Fibroblast of lung (primary cell): ENCODE data around the gene MAEL. TPM values are rescaled to one million over a fixed set of nuclear protein-coding genes. Genes with fewer than 3 reads are reported as not detected.

Experiments
- DNase-seq, 2 donors: peaks; one replicate each; pipeline versions ENCODE4 v3.0.0 to v3.0.0-alpha.2; 2010; ENCODE audit warnings: low read depth in 2 of 2
- H2AFZ ChIP-seq: 2 replicates; pipeline ENCODE4 v1.5.1; 2012; ENCODE audit warnings: low read length, control low read depth, inconsistent platforms
- H3K27ac ChIP-seq: 2 replicates; pipeline ENCODE4 v1.5.1; 2011; ENCODE audit warnings: low read length, control low read depth; ENCODE audit not compliant: insufficient read depth
- H3K27me3 ChIP-seq: 2 replicates; pipeline ENCODE4 v1.5.1; 2011; ENCODE audit warnings: mild to moderate bottlenecking, low read length; ENCODE audit not compliant: control insufficient read depth, insufficient read depth
- H3K36me3 ChIP-seq: 2 replicates; pipeline ENCODE4 v1.5.1; 2011; ENCODE audit warnings: low read length; ENCODE audit not compliant: control insufficient read depth, insufficient read depth
- H3K4me1 ChIP-seq: 2 replicates; pipeline ENCODE4 v1.5.1; 2011; ENCODE audit warnings: low read length; ENCODE audit not compliant: control insufficient read depth, insufficient read depth; ENCODE audit errors: extremely low read depth
- H3K4me2 ChIP-seq: 2 replicates; pipeline ENCODE4 v1.5.1; 2011; ENCODE audit warnings: low read length, control low read depth; ENCODE audit not compliant: insufficient read depth; ENCODE audit errors: extremely low read depth
- H3K4me3 ChIP-seq, 4 experiments: fragments of 200-600 bp in 1 of 4; sonication (generic) in 1 of 4; replicated peaks in 1 of 4; 2 replicates each; pipeline ENCODE4 v1.5.1; 2011 to 2016; ENCODE audit warnings: low read length in 4 of 4, low read depth in 3 of 4, mild to moderate bottlenecking in 3 of 4, control low read depth in 2 of 4, inconsistent platforms in 1 of 4, mixed read lengths in 1 of 4; ENCODE audit not compliant: insufficient read depth in 1 of 4; ENCODE audit errors: control extremely low read depth in 1 of 4
- H3K79me2 ChIP-seq: 2 replicates; pipeline ENCODE4 v1.5.1; 2012; ENCODE audit warnings: mild to moderate bottlenecking, low read length, inconsistent platforms; ENCODE audit not compliant: control insufficient read depth, insufficient read depth
- H3K9ac ChIP-seq: 2 replicates; pipeline ENCODE4 v1.5.1; 2011; ENCODE audit warnings: mild to moderate bottlenecking, low read length, control low read depth; ENCODE audit not compliant: insufficient read depth
- H3K9me3 ChIP-seq: 2 replicates; pipeline ENCODE4 v1.5.1; 2012; ENCODE audit warnings: low read depth, low read length; ENCODE audit not compliant: control insufficient read depth, insufficient read depth
- H4K20me1 ChIP-seq: 2 replicates; pipeline ENCODE4 v1.5.1; 2011; ENCODE audit warnings: low read length; ENCODE audit not compliant: control insufficient read depth, insufficient read depth; ENCODE audit errors: extremely low read depth
- EZH2 ChIP-seq: IDR thresholded peaks from 2 replicates; pipeline ENCODE4 v1.5.1; 2012; ENCODE audit warnings: low read length, control low read depth, mild to moderate bottlenecking; ENCODE audit errors: missing control alignments
- polyA plus RNA-seq, 2 donors: library from polyadenylated mRNA; depleted of rRNA in 1 of 2; stranded (reverse) in 1 of 2; unstranded in 1 of 2; fragments of >200 nt; gene quantifications; 2 replicates each; pipeline ENCODE4 v1.2.1, GENCODE V29; 2011 to 2012; ENCODE audit warnings: missing spikeins in 1 of 2
- total RNA-seq: library from RNA; depleted of rRNA; stranded (reverse); fragments of >200 nt; gene quantifications from 2 replicates; pipeline ENCODE4 v1.2.1, GENCODE V29; 2014
- TF ChIP-seq, protein P1 (sequence below), 2 donors: IDR thresholded peaks in 1 of 2; conservative IDR thresholded peaks in 1 of 2; 1 replicate in 1 of 2; 2 replicates in 1 of 2; pipeline ENCODE4 v1.5.1; 2011 to 2012; ENCODE audit warnings: low read length in 2 of 2, control low read depth in 1 of 2, inconsistent platforms in 1 of 2, low read depth in 1 of 2, mild to moderate bottlenecking in 1 of 2

MAEL gene
- total and polyA plus RNA-seq, 2 donors (not counting 1 experiment from before 2014, with no cell fraction given): not detected

- Histone ChIP-seq H3K36me3 (no peaks in the 10 kb centered on the region), H3K27me3 (no peaks in the 10 kb centered on the region), H4K20me1 (no peaks in the 10 kb centered on the region), H3K9ac (no peak overlapping the region), H3K79me2 (no peaks in the 10 kb centered on the region), H3K4me3 (no peak overlapping the region), H3K4me2 (no peak overlapping the region), H2AFZ (no peak overlapping the region), H3K9me3 (no peaks in the 10 kb centered on the region), H3K27ac (no peak overlapping the region), H3K4me1 (no peaks in the 10 kb centered on the region)
- TF ChIP-seq, protein P1, sequence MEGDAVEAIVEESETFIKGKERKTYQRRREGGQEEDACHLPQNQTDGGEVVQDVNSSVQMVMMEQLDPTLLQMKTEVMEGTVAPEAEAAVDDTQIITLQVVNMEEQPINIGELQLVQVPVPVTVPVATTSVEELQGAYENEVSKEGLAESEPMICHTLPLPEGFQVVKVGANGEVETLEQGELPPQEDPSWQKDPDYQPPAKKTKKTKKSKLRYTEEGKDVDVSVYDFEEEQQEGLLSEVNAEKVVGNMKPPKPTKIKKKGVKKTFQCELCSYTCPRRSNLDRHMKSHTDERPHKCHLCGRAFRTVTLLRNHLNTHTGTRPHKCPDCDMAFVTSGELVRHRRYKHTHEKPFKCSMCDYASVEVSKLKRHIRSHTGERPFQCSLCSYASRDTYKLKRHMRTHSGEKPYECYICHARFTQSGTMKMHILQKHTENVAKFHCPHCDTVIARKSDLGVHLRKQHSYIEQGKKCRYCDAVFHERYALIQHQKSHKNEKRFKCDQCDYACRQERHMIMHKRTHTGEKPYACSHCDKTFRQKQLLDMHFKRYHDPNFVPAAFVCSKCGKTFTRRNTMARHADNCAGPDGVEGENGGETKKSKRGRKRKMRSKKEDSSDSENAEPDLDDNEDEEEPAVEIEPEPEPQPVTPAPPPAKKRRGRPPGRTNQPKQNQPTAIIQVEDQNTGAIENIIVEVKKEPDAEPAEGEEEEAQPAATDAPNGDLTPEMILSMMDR (conservative IDR thresholded peaks at IDR 0.05 in 1 of 2, IDR thresholded peaks at IDR 0.05 in 1 of 2; ENCODE audit: low read depth in 1 of 2, low read length in 2 of 2): no peak
- no peak for TF ChIP-seq EZH2
- DNase-seq: peak in 1 of 2 donors; percentile 6
Measured at GRCh38 chr1:166999500-167000055, 10.5 kb downstream of the MAEL start.

DNA sequence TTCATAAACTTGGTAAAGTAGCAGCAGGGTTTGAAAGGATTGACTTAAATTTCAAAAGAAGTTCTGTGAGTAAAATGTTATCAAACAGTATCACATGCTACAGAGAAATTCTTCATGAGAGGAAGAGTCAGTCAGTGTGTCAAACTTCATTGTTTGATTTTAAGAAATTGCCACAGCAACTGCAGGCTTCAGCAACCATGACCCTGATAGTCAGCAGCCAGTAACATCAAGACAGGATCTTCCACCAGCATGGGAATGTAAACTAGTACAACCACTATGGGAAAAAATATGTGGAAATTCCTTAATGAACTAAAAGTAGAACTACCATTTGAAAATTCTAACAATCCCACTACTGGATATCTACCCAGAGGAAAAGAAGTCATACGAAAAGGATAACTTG, 11.5 kb downstream of the MAEL start:
- H3K9ac ChIP-seq: no peak overlapping the region
- no peak for DNase-seq
- H3K4me3 ChIP-seq: no peak overlapping the region
- H4K20me1 ChIP-seq: no peaks in the 10 kb centered on the region
- no peaks in the 10 kb centered on the region for H3K4me1 ChIP-seq
- no peak overlapping the region for H3K4me2 ChIP-seq
- TF ChIP-seq, protein P1 (conservative IDR thresholded peaks at IDR 0.05 in 1 of 2, IDR thresholded peaks at IDR 0.05 in 1 of 2; ENCODE audit: low read depth in 1 of 2, low read length in 2 of 2): no peak
- no peak for TF ChIP-seq EZH2
- H3K79me2 ChIP-seq: no peaks in the 10 kb centered on the region
- H2AFZ ChIP-seq: no peak overlapping the region
- H3K27me3 ChIP-seq: no peaks in the 10 kb centered on the region
- H3K36me3 ChIP-seq: no peaks in the 10 kb centered on the region
- no peaks in the 10 kb centered on the region for H3K9me3 ChIP-seq
- no peak overlapping the region for H3K27ac ChIP-seq

DNA sequence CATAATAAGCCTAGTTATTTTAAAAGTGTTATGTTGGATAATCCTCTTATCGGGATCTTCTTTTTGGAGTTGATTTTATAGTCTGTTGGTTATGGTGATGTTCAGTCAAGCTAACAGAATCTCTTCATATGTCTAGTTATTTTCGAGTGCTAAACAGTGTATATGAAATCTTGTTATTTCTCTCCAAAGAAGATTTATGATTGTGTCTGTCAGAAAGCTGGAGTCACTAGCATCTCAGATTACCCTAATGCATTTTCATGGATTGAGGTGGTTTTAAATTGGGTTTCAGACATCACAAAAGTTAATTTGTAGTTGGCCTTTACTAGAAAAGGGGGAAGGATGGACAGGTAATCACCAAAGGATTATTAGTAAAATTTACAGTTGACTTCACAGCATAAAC, 13.3 kb downstream of the MAEL start:
- H3K9ac ChIP-seq: no peak overlapping the region
- H4K20me1 ChIP-seq: no peaks in the 10 kb centered on the region
- H3K27me3 ChIP-seq: no peaks in the 10 kb centered on the region
- H3K79me2 ChIP-seq: no peaks in the 10 kb centered on the region
- no peak overlapping the region for H3K4me3 ChIP-seq
- no peaks in the 10 kb centered on the region for H3K36me3 ChIP-seq
- no peak overlapping the region for H3K4me2 ChIP-seq
- no peak for DNase-seq
- H3K9me3 ChIP-seq: no peaks in the 10 kb centered on the region
- TF ChIP-seq, protein P1 (conservative IDR thresholded peaks at IDR 0.05 in 1 of 2, IDR thresholded peaks at IDR 0.05 in 1 of 2; ENCODE audit: low read depth in 1 of 2, low read length in 2 of 2): no peak
- TF ChIP-seq EZH2: no peak
- H3K4me1 ChIP-seq: no peaks in the 10 kb centered on the region
- no peak overlapping the region for H2AFZ ChIP-seq
- H3K27ac ChIP-seq: no peak overlapping the region
